ENCODE results near the gene GPHN.
A peak's percentile ranks its signal among the peaks of the same experiment; 100 is the strongest.

GPHN gene

GRCh38 chr14:66507722-66508546 lies at the start of gene GPHN:
GPHN (plus strand) TSS chr14:66508147.
- DNase-seq, result peak; percentile 82

GRCh38 chr14:66459603-66460002 lies 48.3 kb upstream of the GPHN start:
- no peak for DNase-seq

GRCh38 chr14:66464261-66464660 lies 43.7 kb upstream of the GPHN start:
- DNase-seq, result no peak

GRCh38 chr14:66468778-66469367 lies 39.1 kb upstream of the GPHN start:
- no peak for DNase-seq

GRCh38 chr14:66471584-66471983 lies 36.4 kb upstream of the GPHN start:
- DNase-seq, result no peak

- DNase-seq, result no peak
Measured at GRCh38 chr14:66472251-66472650, 35.7 kb upstream of the GPHN start.

GRCh38 chr14:66473223-66473622 lies 34.7 kb upstream of the GPHN start:
- DNase-seq, result no peak

GRCh38 chr14:66476964-66477363 lies 31.0 kb upstream of the GPHN start:
- DNase-seq, result no peak

- no peak for DNase-seq
Measured at GRCh38 chr14:66477567-66477966, 30.4 kb upstream of the GPHN start.

- DNase-seq, result no peak
Measured at GRCh38 chr14:66482873-66483272, 25.1 kb upstream of the GPHN start.

- no peak for DNase-seq
Measured at GRCh38 chr14:66483322-66483721, 24.6 kb upstream of the GPHN start.

GRCh38 chr14:66485029-66485428 lies 22.9 kb upstream of the GPHN start:
- DNase-seq, result no peak

- no peak for DNase-seq
Measured at GRCh38 chr14:66485910-66486421, 22.0 kb upstream of the GPHN start, which contains the start of gene CCDC196. CCDC196 (plus strand) TSS chr14:66486371; CDS start chr14:66486503, 132 bp downstream.

- DNase-seq, result no peak
Measured at GRCh38 chr14:66487164-66487563, 20.8 kb upstream of the GPHN start.

GRCh38 chr14:66490143-66491111 lies 17.5 kb upstream of the GPHN start:
- no peak for DNase-seq

GRCh38 chr14:66493750-66494149 lies 14.2 kb upstream of the GPHN start:
- DNase-seq, result no peak

GRCh38 chr14:66495218-66496098 lies 12.5 kb upstream of the GPHN start:
- DNase-seq, result no peak

GRCh38 chr14:66496188-66496807 lies 11.6 kb upstream of the GPHN start:
- no peak for DNase-seq

GRCh38 chr14:66496911-66497310 lies 11.0 kb upstream of the GPHN start:
- DNase-seq, result no peak

- DNase-seq, result no peak
Measured at GRCh38 chr14:66498311-66498710, 9.6 kb upstream of the GPHN start.

- DNase-seq, result no peak
Measured at GRCh38 chr14:66501592-66501991, 6.4 kb upstream of the GPHN start.
